ENCODE measurements around the gene TTC34.

- TF ChIP-seq, protein P1, sequence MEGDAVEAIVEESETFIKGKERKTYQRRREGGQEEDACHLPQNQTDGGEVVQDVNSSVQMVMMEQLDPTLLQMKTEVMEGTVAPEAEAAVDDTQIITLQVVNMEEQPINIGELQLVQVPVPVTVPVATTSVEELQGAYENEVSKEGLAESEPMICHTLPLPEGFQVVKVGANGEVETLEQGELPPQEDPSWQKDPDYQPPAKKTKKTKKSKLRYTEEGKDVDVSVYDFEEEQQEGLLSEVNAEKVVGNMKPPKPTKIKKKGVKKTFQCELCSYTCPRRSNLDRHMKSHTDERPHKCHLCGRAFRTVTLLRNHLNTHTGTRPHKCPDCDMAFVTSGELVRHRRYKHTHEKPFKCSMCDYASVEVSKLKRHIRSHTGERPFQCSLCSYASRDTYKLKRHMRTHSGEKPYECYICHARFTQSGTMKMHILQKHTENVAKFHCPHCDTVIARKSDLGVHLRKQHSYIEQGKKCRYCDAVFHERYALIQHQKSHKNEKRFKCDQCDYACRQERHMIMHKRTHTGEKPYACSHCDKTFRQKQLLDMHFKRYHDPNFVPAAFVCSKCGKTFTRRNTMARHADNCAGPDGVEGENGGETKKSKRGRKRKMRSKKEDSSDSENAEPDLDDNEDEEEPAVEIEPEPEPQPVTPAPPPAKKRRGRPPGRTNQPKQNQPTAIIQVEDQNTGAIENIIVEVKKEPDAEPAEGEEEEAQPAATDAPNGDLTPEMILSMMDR (conservative IDR thresholded peaks at IDR 0.05) = no peak
- TF ChIP-seq EZH2 (IDR thresholded peaks at IDR 0.05; ENCODE audit: low read depth) = no peak
Observed at GRCh38 chr1:2603521-2604155, 197.9 kb downstream of the TTC34 start.

Data from PC-9 (cell line).